OCI-LY3 (cell line): Measurements from ENCODE around the gene ABCA4.

Source experiments
- H2AFZ ChIP-seq: fragments of 200-600, 300-600 bp; shearing (Covaris generic); 2 replicates; pipeline ENCODE4 v1.6.0; 2014; ENCODE audit warnings: antibody characterized with exemption, low read depth, low read length
- H3K27ac ChIP-seq: fragments of 200-600, 300-600 bp; sonication (generic); 2 replicates; pipeline ENCODE4 v1.5.1; 2014; ENCODE audit warnings: mild to moderate bottlenecking, low read length, moderate library complexity, mixed read lengths
- H3K27me3 ChIP-seq: fragments of 200-600, 300-600 bp; sonication (generic); 2 replicates; pipeline ENCODE4 v1.6.1; 2014; ENCODE audit warnings: low read depth, low read length, mixed read lengths
- H3K36me3 ChIP-seq: fragments of 200-600, 300-600 bp; sonication (generic); replicated peaks from 2 replicates; pipeline ENCODE3; 2014; ENCODE audit warnings: low read depth, low read length, mixed read lengths
- H3K4me1 ChIP-seq: fragments of 300-600, 200-600 bp; sonication (generic); 2 replicates; pipeline ENCODE4 v1.6.1; 2014; ENCODE audit warnings: low read length, mixed read lengths
- H3K4me2 ChIP-seq: fragments of 200-600, 300-600 bp; sonication (generic); 2 replicates; pipeline ENCODE4 v1.6.1; 2014; ENCODE audit warnings: low read length, mixed read lengths
- H3K4me3 ChIP-seq: fragments of 300-600, 200-600 bp; sonication (generic); 2 replicates; pipeline ENCODE4 v1.5.1; 2014; ENCODE audit warnings: antibody characterized with exemption, mild to moderate bottlenecking, low read length, moderate library complexity
- H3K79me2 ChIP-seq: fragments of 300-600, 200-600 bp; shearing (Covaris generic); 2 replicates; pipeline ENCODE4 v1.6.1; 2014; ENCODE audit warnings: mild to moderate bottlenecking, low read length, mixed read lengths
- H3K9ac ChIP-seq: fragments of 300-600, 200-600 bp; shearing (Covaris generic); 2 replicates; pipeline ENCODE4 v1.6.0; 2014; ENCODE audit warnings: mild to moderate bottlenecking, low read length, moderate library complexity
- H3K9me3 ChIP-seq: fragments of 200-600, 300-600 bp; shearing (Covaris generic); 2 replicates; pipeline ENCODE4 v1.6.1; 2014; ENCODE audit warnings: low read length, mixed read lengths; ENCODE audit not compliant: insufficient read depth
- H4K20me1 ChIP-seq: fragments of 200-600, 300-600 bp; sonication (generic); 2 replicates; pipeline ENCODE4 v1.6.1; 2016; ENCODE audit warnings: low read length, mixed read lengths; ENCODE audit not compliant: insufficient read depth
- EZH2phosphoT487 ChIP-seq: fragments of 200-600 bp; shearing (Covaris generic); IDR thresholded peaks from 2 replicates; pipeline ENCODE4 v1.6.1; 2018; ENCODE audit warnings: antibody characterized with exemption, mixed run types, low read depth
- TF ChIP-seq, protein P1 (sequence below): fragments of 200-600, 300-600 bp; sonication (generic); IDR thresholded peaks from 2 replicates; pipeline ENCODE4 v1.5.1; 2014; ENCODE audit warnings: antibody characterized with exemption, low read length, low read depth

Gene ABCA4

DNA sequence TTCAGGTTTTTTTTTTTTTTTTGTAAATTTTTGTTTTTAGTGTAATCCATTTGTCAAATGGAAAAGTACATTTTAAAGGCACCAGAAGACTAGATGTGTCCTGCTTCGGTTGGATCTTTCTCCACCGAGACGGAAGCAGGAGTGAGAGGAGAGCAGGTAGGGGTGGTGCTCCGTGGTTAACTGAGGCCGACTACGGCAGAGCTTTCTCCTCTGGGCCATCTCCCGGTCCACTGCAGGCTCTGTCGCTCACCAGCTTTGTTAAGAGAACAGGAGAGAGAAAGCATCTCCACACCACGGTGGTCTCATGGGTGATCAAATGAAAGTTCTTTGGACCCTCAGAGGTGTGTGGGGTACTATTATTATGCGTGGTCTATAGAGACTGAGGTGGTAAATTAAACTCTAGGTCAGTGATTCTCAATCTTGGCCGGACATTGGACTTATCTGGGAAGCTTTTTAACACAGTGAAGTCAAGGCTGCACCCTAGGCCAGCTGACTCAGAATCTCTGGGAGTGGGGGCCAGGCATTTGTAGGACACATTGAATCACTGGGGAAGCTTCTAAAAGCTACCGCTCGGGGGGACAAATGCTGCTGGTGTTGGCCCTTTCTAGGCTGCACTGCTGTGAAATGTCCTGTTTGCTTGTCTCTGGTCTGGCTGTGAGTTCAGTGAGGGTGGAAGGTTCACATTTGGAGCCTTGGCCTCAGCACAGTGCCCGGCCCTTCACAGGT, 25.0 kb downstream of the ABCA4 start:
- no peaks in the 10 kb centered on the region; the same call in 1 of the 2 replicates for H4K20me1 ChIP-seq
- H3K9me3 ChIP-seq: no peaks in the 10 kb centered on the region
- peaks cover 29% of the 10 kb centered on the region for H3K27me3 ChIP-seq
- H3K4me3 ChIP-seq: no peak overlapping the region
- TF ChIP-seq, protein P1, sequence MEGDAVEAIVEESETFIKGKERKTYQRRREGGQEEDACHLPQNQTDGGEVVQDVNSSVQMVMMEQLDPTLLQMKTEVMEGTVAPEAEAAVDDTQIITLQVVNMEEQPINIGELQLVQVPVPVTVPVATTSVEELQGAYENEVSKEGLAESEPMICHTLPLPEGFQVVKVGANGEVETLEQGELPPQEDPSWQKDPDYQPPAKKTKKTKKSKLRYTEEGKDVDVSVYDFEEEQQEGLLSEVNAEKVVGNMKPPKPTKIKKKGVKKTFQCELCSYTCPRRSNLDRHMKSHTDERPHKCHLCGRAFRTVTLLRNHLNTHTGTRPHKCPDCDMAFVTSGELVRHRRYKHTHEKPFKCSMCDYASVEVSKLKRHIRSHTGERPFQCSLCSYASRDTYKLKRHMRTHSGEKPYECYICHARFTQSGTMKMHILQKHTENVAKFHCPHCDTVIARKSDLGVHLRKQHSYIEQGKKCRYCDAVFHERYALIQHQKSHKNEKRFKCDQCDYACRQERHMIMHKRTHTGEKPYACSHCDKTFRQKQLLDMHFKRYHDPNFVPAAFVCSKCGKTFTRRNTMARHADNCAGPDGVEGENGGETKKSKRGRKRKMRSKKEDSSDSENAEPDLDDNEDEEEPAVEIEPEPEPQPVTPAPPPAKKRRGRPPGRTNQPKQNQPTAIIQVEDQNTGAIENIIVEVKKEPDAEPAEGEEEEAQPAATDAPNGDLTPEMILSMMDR: no peak
- H3K4me1 ChIP-seq: no peaks in the 10 kb centered on the region
- no peaks in the 10 kb centered on the region for H3K79me2 ChIP-seq
- no peak overlapping the region for H3K9ac ChIP-seq
- H3K27ac ChIP-seq: no peak overlapping the region
- no peak overlapping the region for H3K4me2 ChIP-seq
- no peak overlapping the region for H2AFZ ChIP-seq
- H3K36me3 ChIP-seq: no peaks in the 10 kb centered on the region

DNA sequence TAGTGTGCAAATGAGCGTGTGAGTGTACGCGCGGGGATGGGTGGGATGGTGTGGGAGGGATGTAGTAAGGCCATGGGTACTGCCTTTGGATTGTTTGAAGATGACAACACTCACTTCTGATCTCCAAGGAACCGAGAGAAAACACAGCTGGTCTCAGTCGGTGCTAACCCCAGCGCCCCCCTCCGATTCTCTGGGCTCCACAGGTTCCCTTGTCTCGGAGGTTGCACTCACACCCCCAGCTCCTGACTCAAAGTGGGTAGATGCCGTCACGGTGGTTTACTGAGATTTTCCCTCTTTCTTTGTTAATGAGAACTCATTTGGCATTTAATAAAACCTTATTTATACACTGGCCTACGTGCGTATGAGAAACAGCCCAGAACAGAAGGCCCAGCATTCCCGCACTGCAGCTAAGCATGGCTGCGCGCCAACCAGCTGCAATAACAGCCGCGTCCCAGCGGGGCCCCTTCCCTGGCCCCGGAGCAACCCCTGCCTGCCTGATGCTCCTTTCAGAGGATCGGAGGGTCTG, 25.8 kb downstream of the ABCA4 start:
- Histone ChIP-seq H2AFZ (no peak overlapping the region), H3K4me2 (no peak overlapping the region), H3K79me2 (no peaks in the 10 kb centered on the region), H4K20me1 (no peaks in the 10 kb centered on the region; the same call in 1 of the 2 replicates), H3K4me3 (no peak overlapping the region), H3K9ac (no peak overlapping the region), H3K4me1 (no peaks in the 10 kb centered on the region), H3K36me3 (no peaks in the 10 kb centered on the region), H3K9me3 (no peaks in the 10 kb centered on the region), H3K27ac (no peak overlapping the region), H3K27me3 (peaks cover 25% of the 10 kb centered on the region)
- TF ChIP-seq EZH2phosphoT487: no peak
- TF ChIP-seq, protein P1: no peak

- H3K79me2 ChIP-seq: no peaks in the 10 kb centered on the region
- H3K4me3 ChIP-seq: no peak overlapping the region
- TF ChIP-seq, protein P1: no peak
- TF ChIP-seq EZH2phosphoT487: no peak
- H3K27ac ChIP-seq: no peak overlapping the region
- no peaks in the 10 kb centered on the region for H3K36me3 ChIP-seq
- no peaks in the 10 kb centered on the region for H3K9me3 ChIP-seq
- H2AFZ ChIP-seq: no peak overlapping the region
- H3K9ac ChIP-seq: no peak overlapping the region
- H4K20me1 ChIP-seq: no peaks in the 10 kb centered on the region; the same call in 1 of the 2 replicates
- H3K4me2 ChIP-seq: no peak overlapping the region
- no peaks in the 10 kb centered on the region for H3K4me1 ChIP-seq
- H3K27me3 ChIP-seq: peaks cover 21% of the 10 kb centered on the region
Measured at GRCh38 chr1:94094469-94095111, 26.4 kb downstream of the ABCA4 start.

GRCh38 chr1:94093996-94094395, 27.0 kb downstream of the ABCA4 start:
- Histone ChIP-seq H3K4me3 (no peak overlapping the region), H3K27ac (no peak overlapping the region)

More at GRCh38 chr1:94093996-94094395, 27.0 kb downstream of the ABCA4 start:
- Histone ChIP-seq H3K9ac (no peak overlapping the region), H4K20me1 (no peaks in the 10 kb centered on the region; the same call in 1 of the 2 replicates), H3K79me2 (no peaks in the 10 kb centered on the region), H3K9me3 (no peaks in the 10 kb centered on the region), H2AFZ (no peak overlapping the region), H3K36me3 (no peaks in the 10 kb centered on the region), H3K27me3 (peaks cover 21% of the 10 kb centered on the region), H3K4me2 (no peak overlapping the region), H3K4me1 (no peaks in the 10 kb centered on the region)
- TF ChIP-seq EZH2phosphoT487: no peak
- TF ChIP-seq, protein P1: no peak
